ENCODE results near the gene POLR1D.

POLR1D gene

DNA sequence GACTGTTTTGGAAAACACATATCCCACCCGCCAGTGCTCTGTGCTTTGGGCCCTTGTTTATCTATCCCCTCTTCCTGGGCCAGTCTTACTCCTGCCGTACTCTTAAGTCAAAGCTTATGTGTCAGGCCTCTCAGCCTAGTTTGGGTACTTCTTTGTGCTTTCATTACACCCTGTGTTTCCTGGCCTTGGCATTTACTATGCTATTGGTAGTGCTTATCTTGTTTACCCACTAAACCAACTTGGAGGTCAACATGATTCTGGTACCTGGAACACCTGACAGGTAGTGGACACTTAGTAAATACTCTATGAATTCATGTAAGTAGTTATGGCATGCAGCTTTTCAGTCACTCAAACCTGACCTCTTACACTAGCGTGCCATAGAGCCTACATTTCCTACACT, 2.4 kb downstream of the POLR1D start:
- Histone ChIP-seq H3K27me3 (ENCODE audit: insufficient read depth, poor library complexity, severe bottlenecking) (no peaks in the 10 kb centered on the region), H3K27ac (replicated peaks) (no peak overlapping the region), H3K4me3 (replicated peaks; ENCODE audit: insufficient read depth, low read length) (no peak overlapping the region)
- TF ChIP-seq POLR2AphosphoS5 (IDR thresholded peaks at IDR 0.05; ENCODE audit: low read depth) (no peak), REST (IDR thresholded peaks at IDR 0.05; ENCODE audit: insufficient replicate concordance, low read depth) (no peak), SPI1 (IDR thresholded peaks at IDR 0.05; ENCODE audit: borderline replicate concordance, low read depth) (no peak), GABPA (IDR thresholded peaks at IDR 0.05; ENCODE audit: low read depth) (no peak), CTCF (IDR thresholded peaks at IDR 0.05; ENCODE audit: insufficient read depth, low read length) (no peak)
- DNase-seq (ENCODE audit: low read depth in 1 of 2, low spot score in 1 of 2): no peak

DNA sequence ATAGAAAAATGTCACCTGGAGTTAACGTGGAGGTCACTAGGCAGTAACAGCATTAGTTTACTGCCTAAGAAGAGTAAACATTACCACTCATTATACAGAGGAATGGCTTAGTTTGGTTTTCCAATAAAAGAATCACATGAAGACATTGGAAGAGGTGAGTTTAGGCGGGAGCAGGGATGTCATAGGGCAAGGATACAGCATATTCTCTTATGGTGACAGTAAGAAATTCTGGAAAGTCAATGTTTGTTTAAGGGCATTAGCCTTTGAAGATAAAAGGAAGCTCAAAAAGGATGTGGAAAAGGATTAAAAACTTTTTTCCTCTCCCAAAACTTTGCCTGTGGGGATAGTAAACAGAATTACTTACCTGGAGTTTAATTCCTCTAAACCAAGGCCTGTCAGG, 4.1 kb downstream of the POLR1D start:
- Histone ChIP-seq H3K27ac (replicated peaks) (no peak overlapping the region), H3K4me3 (replicated peaks; ENCODE audit: insufficient read depth, low read length) (no peak overlapping the region), H3K27me3 (ENCODE audit: insufficient read depth, poor library complexity, severe bottlenecking) (no peaks in the 10 kb centered on the region)
- TF ChIP-seq SPI1 (IDR thresholded peaks at IDR 0.05; ENCODE audit: borderline replicate concordance, low read depth) (no peak), POLR2AphosphoS5 (IDR thresholded peaks at IDR 0.05; ENCODE audit: low read depth) (no peak), REST (IDR thresholded peaks at IDR 0.05; ENCODE audit: insufficient replicate concordance, low read depth) (no peak), CTCF (IDR thresholded peaks at IDR 0.05; ENCODE audit: insufficient read depth, low read length) (no peak), GABPA (IDR thresholded peaks at IDR 0.05; ENCODE audit: low read depth) (no peak)
- DNase-seq (ENCODE audit: low read depth in 1 of 2, low spot score in 1 of 2): no peak

GRCh38 chr13:27627380-27627779, 5.7 kb downstream of the POLR1D start:
- Histone ChIP-seq H3K27ac (replicated peaks) (no peak overlapping the region), H3K4me3 (replicated peaks; ENCODE audit: insufficient read depth, low read length) (no peak overlapping the region), H3K27me3 (ENCODE audit: insufficient read depth, poor library complexity, severe bottlenecking) (no peaks in the 10 kb centered on the region)
- no peak for TF ChIP-seq GABPA (IDR thresholded peaks at IDR 0.05; ENCODE audit: low read depth)
- no peak for TF ChIP-seq SPI1 (IDR thresholded peaks at IDR 0.05; ENCODE audit: borderline replicate concordance, low read depth)
- no peak for TF ChIP-seq POLR2AphosphoS5 (IDR thresholded peaks at IDR 0.05; ENCODE audit: low read depth)
- TF ChIP-seq CTCF (IDR thresholded peaks at IDR 0.05; ENCODE audit: insufficient read depth, low read length): no peak
- no peak for TF ChIP-seq REST (IDR thresholded peaks at IDR 0.05; ENCODE audit: insufficient replicate concordance, low read depth)
- DNase-seq (ENCODE audit: low read depth in 1 of 2, low spot score in 1 of 2): no peak
